Suppressor macrophage treated with lipopolysaccharide for 1 hour (primary cell): ENCODE results near the gene EVPL.
"Not testable (repeated sequence)": the region's sequence is repeated elsewhere in the genome, so short reads cannot be mapped to it uniquely, and the experiment has no call there.

Experiments
- DNase-seq, 3 donors: peaks; one replicate each; pipeline ENCODE4 v3.0.0-alpha.2; 2020 to 2022

Gene EVPL

GRCh38 chr17:76027159-76027839 is at the start of gene EVPL:
EVPL (minus strand) TSS chr17:76027306; CDS start chr17:76027198, 108 bp downstream.
- peak in 2 of 3 donors; percentile 24 to 66 for DNase-seq

DNA sequence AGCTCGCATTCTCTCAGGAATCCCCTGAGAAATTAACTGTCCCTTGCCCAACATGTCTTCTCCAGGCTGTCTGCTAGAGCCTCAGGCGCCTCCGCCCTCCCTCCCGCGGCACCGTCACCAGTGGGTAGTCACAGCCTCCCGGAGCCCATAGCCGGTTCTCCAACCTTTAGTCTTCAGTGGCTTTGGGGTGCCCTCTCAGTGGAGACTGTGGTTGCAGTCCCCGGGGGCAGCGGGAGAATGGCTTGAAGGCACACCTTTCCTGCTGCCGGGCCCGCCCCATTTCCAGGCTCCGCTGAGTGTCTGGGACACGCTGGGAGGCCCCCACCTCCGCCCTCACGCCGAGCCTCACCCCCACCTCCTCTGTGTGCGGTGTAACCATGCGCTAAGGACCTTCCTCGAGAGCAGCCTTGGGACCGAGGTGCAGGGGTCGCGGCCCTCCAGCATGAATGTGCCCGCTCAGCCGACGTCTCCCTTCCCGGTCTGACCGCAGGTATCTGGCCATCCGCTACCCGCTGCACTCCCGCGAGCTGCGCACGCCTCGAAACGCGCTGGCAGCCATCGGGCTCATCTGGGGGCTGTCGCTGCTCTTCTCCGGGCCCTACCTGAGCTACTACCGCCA is 49.1 kb upstream of the EVPL start:
- DNase-seq = no peak

DNA sequence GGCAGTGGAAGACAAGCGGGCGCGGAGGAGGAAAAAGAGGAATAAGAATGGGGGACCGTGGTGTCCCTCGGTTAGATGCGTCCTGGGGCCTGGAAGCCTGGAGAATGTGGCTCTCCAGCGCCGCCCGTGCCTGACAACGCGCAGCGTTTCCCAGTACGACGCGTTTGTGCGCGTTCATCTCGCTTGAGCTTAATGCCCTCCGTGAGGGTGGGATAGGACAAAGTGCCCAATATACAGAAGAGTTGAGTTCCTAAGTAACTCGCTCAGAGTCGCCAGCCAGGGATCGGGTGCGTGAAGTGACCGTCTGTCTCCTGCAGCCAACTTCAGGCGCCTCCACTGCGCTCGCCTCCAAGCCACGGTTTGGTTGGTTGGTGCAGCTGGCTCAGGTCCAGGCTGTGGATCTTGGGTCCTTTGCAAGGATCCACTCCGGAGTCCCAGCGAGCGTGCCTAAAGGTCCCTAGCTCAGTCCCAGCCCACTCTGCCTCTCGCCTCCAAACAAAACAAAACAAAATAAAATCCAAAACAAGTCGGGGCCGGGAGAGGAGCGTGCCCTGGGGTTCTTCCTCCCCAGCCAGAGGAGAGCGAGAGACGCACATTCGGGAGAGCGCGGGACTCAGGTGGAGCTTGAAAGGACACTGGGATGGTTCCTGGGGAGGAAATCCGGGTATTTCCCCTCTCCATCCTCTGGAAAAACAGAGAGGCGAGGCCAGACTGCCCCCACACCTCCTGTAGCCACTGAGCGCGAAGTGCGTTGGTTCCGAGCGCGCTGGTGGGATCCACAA is 48.4 kb upstream of the EVPL start:
- peak; percentile 44 to 68 (median 57) for DNase-seq

DNA sequence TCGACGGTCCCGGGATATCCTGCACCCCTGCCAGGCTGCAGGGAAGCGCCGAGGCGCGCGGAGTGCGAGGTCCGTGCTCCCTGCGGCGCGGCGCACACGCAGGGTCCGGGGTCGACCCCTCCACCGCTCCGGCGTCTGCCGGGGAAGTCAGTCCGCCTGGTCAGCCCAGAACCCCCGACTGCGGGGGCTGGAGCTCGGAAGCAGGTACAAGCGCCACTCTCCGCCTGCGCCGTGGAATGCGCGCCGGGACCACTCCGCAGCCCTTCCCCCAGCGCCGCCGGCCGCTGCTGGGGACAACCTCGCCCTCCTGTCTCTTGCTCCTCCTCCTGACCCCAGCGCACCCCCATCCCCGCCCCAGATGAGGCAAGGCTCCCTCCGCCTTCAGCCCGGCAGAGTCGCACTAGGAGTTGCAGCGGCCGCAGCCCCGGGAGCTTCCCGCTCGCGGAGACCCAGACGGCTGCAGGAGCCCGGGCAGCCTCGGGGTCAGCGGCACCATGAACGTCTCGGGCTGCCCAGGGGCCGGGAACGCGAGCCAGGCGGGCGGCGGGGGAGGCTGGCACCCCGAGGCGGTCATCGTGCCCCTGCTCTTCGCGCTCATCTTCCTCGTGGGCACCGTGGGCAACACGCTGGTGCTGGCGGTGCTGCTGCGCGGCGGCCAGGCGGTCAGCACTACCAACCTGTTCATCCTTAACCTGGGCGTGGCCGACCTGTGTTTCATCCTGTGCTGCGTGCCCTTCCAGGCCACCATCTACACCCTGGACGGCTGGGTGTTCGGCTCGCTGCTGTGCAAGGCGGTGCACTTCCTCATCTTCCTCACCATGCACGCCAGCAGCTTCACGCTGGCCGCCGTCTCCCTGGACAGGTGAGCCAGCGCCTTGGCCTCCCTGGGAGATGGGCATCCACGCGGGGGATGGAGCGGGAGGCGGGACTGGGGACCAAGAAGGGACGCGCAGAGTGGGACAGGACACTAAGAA is 47.6 kb upstream of the EVPL start, which contains the start of gene GALR2:
Gene GALR2, plus strand, starts transcription at position 392 of the 974 bp plus-strand sequence. Its CDS starts 103 bp downstream, at position 495.
- peak in 1 of 3 donors; percentile 43 for DNase-seq

DNA sequence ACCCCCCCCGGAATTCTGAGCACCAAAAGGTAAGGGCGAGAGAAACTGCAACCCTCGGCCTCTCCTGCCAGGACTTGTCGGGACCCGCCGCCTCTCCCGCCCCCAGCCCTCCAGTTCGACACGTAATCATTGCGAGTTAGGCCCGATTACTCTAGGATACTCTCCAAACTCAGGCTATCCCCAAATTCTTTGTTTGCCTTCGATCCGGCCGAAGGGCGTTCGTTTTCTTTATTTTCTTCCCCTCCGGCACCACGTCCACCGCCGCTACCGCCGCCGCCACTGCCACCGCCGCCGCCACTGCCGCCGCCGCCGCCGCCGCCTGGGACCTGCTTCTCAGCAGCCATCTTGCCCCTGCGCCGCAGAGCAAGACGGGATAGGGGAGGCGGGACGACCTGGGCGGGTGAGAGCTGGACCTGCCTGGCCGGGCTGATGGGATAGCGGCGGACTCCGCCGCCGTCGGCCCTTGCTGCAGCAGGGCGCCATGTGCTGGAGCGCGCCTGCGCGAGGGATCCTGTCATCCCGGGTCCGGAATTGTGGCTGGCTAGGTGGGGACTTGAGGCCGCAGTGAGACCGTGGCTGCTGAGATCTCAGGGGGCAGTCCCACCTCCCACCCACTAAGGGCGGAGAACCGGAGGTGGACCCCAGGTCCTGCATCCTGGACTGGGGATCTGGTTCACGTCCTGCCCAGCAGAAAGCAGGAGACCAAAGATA is 45.2 kb upstream of the EVPL start, which contains the start of gene SRP68:
Gene SRP68, minus strand, starts transcription at position 370 of the 711 bp plus-strand sequence. Its CDS starts 26 bp downstream, at position 344.
- DNase-seq = peak; percentile 94 to 97 (median 95)

GRCh38 chr17:76071531-76072147 is 44.5 kb upstream of the EVPL start:
- DNase-seq = no peak

GRCh38 chr17:76065775-76066174 is 38.7 kb upstream of the EVPL start:
- DNase-seq = no peak

GRCh38 chr17:76063875-76064546 is 36.9 kb upstream of the EVPL start:
- DNase-seq = no peak

DNA sequence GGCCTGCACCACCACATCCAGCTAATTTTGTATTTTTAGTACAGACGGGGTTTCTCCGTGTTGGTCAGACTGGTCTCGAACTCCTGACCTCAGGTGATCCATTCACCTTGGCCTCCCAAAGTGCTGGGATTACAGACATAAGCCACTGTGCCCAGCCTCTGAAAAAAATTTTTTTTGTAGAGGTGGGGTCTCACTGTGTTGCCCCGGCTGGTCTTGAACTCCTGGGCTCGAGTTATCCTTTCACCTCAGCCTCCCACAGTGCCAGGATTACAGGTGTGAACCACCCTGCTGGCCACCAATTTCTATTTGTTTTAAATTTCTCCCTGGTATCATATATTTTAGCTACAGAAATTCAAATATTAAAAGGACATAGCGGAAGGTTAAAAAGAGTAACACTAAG is 31.2 kb upstream of the EVPL start:
- DNase-seq = not testable (repeated sequence)

DNA sequence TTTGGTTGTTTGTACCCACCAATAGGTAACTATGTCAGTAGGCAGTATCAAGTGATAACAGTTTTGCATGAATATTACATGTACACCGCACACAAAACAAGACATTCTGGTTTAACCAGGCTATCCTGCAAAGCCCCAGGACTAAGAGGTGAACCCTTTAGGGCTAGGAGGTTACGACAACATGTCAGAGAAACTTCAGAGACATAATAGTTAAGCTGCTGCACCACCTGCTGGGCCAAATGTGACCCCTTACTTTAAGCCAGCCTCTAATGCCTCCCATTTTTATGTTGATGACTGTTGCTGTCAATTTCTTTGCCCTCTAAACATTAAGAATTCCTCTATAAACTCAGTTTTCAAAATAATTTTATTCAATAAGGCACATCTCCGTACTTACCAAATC is 29.8 kb upstream of the EVPL start:
- no peak for DNase-seq

- DNase-seq = no peak
These were observed 27.0 kb upstream of the EVPL start for GRCh38 chr17:76054112-76054476.

DNA sequence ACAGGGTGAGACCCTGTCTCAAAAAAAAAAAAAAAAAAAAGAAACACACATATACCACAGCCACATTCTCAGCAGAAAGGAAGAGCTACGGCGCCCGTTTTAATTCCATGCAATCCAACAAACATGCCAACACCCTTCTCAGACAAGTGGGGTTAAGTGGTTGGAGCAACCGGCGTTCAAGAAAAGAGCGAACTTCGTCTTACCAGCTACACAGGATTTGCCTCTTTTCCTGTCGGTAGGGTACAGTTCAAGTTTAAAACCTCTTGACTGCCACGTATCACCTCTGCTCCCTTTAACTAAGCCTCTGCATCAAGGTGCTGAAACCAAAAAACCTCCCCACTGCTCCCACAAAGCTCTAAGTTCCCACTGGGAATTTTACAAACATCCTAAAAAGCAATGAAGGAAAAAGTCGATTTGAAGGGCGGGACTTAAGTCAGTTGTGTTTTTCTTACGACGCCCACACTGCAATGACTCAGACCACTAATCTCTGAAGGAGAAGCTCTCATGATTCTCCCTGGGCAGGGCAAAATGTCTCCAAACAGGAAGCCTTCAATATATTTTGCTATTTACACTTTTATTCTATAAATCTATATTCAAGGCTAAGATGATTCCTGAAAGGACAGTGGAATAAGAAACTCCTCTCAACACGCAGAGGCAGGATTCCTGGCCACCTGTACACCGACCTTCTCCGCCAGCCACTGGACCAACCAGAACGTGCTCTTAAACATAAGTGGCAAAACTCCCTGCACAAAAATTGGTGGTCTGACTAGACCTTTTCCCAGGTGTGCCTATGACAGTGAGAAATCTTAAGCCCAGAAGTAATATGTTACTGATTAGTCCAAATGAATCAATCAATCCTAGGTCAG is 26.4 kb upstream of the EVPL start:
- peak; percentile 68 to 72 (median 70) for DNase-seq

GRCh38 chr17:76051561-76051960 is 24.5 kb upstream of the EVPL start:
- DNase-seq = no peak

GRCh38 chr17:76050538-76051467 is 23.7 kb upstream of the EVPL start:
- no peak for DNase-seq

DNA sequence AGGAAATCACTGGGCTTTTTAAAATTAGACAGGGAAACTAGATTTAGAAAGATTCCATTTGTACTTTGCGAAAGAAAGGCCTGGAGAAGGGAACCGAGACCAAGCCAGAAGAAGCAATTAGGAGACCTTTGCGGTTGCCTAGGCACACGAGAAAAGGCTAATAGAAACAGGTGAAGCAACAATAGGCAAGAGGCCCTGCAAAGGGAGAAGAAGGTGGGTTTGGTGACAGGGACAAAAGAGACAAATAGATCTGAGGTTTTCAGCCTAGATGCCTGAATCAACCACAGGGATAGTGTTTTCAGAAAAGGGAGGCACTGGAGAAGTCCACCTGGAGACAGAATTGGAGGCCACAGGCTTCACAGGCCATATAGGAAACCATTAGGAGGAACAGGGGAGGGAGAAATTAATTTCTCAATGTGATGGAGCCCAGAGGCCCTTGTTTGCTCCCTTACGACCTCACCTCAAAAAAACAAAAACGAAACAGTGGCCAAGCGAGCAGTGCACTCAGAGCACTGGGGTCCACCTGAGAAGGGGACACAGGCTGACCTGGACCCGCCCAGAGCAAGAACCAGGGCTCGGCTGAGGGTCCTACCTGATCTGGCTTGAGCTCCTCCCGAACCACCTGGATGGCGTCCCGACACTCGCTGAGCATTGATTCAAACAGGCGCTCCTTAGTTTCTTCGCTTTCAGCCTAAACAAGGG is 22.9 kb upstream of the EVPL start:
- peak in 1 of 3 donors; percentile 35 for DNase-seq

- DNase-seq = no peak
These were observed 22.1 kb upstream of the EVPL start for GRCh38 chr17:76049239-76049638.

GRCh38 chr17:76048711-76049110 is 21.6 kb upstream of the EVPL start:
- no peak for DNase-seq
